HG02943 (cell line): ENCODE measurements around the gene SH3TC2.

ENCODE experiments used
- ATAC-seq: cut with Tn5 transposase; IDR thresholded peaks from one replicate; pipeline ENCODE4 v1.9.1; 2021; ENCODE audit warnings: mild to moderate bottlenecking, low read depth, moderate library complexity; ENCODE audit not compliant: unreplicated experiment

SH3TC2 gene

DNA sequence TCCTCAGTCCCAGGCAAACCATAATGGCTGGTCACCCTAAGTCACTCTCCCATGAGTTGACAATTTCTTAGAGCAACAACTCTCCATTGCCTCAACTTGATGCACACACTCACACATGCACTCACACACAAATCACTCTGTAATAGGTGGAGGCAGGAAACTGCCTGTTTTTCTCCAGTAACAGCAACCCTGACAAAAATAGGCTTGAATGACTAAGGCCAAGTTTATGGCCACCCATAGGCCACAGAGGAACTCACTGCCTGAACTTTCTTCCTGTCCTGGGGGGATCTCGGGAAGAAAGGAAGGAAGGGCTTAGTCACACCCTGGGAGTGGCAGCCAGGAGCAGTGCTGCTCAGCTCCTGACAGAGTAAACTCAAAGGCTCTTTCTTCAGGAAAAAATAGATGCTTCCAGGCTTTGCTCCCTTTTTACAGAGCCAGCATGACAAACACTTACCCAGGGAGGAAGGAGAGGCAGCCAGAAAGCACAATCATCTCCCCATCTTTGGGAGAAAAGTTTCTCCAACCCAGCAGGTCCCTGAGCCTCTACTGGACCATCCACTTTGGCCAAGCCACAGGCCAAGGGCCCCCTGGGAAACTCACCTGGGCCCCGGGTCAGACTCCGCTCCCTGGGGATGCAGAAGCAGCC lies 368 bp downstream of the SH3TC2 start:
- ATAC-seq, result no peak

DNA sequence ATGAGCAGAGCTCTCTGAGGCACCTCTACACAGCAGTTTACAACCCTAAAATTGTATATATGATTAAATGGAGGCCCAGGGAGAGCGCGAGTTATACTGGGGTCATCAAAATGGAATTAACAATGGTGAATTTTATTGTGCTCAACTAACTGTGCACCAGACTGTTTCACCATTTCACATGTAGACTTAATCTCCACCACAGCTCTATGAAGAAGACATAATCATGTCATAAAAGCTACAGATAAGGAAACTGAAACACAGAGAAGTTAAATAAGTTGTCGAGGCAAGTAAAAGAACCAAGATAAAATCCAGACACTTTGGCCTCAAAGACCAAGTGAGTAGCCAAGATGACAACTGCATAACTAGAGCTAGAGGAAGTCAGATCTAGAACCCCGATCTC lies 1.5 kb downstream of the SH3TC2 start:
- ATAC-seq, result no peak

DNA sequence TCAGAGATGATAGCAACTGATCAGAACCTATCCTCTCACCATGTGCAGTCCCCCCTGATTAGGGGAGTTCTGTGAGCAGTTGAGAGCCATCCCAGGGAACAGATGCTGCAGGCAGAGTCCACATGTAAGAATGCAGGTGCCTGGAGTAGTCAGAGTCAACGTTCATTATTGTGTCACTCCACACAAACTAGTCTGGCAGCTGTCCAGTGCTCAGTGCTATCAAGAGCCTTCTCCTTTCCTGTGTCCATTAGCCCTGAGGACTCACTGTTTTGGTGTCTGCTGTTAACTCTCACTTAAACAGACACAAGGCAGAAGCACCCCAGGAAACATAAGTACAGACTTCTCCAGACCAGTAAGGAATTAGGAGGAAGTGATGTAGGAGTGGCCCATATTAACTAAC lies 2.5 kb downstream of the SH3TC2 start:
- ATAC-seq, result no peak

DNA sequence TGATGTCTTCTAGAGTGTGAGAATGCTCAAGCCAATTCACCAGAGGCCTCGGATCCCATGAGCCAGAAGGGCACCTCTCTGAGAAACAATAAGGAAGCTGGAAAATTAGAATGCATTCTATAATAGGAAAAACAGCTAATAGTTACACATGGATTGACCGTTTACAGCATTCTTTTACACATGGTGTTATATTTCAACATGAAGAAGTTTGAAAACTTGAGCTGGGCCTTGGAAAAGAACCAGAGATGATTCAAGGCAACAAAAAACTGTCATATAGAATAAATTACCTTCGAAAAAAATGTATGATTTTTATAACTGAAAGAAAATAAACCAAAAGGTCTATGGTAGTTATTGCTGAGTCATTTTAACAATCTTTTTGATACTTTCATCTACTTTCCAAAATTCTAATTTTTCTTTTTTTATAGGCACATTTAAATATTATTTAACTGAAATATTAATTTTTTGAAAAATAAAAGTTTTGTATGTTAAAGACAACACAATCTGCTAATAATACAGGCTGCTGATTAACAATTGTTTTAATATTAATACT lies 6.2 kb downstream of the SH3TC2 start:
- ATAC-seq, result no peak

DNA sequence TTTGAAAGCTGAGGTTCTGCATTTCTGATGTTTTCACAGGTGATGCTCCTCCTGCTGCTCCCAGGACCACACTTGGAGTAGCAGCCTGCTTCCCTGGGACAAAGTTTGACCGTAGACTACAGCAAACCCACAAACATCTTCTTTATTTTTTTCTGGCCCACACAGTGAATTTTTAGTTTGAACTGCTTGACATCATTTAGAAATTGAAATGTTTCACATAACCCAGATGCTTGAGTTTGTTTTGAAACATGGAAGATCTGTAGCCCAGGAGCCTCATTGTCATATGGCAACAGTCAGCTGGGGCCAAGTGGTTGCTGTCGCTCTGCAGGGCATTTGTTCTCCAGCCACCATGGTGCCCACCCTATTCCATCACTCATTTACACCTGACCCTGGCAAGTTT lies 8.4 kb downstream of the SH3TC2 start:
- no peak for ATAC-seq

DNA sequence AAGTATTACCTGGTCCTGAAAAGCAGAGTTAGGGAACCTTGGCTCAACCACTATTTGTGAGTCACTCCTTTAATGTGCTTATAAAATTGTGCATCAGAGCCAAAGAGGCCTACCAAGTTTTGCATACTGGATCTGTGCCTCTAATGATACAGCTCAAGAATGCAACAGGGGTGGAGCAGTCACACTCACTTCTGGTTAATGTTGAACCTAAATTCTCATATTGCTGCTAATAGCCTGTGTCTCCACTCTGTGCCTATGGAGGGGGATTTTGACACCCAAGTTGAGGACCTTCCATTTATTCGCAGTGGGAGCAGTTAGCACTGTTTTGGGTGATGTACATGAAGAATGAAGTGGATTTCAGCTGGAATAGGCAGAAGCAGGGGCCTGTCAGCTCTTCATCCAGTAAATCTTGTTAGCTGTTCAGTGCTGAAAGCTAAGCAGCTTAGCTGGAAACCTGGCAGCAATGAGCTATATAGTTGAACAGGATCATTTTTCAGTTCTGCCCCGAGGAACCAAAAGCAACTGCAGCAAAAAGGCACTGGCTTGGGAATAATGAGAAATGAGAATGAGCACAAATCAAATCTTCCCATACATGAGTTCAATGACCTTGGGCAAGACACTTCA lies 9.7 kb downstream of the SH3TC2 start:
- no peak for ATAC-seq

DNA sequence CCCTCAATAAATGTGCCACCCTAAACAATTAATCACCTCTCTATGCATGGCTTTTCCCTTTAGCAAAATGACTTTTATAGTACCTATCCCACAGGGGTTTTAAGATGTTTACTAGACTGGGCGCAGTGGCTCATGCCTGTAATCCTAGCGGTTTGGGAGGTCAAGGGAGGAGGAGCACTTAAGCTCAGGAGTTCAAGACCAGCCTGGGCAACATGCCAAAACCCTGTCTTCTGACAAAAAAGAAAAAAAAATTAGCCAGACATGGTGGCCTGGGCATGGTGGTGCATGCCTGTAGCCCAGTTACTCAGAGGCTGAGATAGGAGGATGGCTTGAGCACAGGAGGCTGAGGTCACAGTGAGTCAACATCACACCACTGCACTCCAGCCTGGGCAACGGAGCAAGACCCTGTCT lies 13.5 kb downstream of the SH3TC2 start:
- no peak for ATAC-seq

DNA sequence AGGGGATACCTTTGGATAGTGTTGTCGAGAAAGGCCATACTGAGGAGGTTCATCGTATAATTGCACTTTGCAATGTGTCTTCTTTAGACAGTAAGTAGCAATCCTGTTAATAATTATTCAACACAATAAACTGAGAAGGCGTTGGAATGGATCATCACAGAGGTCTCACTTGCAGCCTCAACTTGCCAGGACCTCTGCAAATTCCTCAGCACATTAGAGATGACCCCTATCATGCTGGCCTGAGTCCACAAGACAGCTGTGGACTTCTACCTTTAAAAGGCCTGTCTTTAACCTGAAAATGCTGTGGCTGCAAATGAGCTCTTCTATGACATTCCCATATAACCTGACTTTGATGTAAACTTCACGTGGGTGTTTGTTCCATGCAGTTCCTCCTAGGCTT lies 14.1 kb downstream of the SH3TC2 start:
- no peak for ATAC-seq

DNA sequence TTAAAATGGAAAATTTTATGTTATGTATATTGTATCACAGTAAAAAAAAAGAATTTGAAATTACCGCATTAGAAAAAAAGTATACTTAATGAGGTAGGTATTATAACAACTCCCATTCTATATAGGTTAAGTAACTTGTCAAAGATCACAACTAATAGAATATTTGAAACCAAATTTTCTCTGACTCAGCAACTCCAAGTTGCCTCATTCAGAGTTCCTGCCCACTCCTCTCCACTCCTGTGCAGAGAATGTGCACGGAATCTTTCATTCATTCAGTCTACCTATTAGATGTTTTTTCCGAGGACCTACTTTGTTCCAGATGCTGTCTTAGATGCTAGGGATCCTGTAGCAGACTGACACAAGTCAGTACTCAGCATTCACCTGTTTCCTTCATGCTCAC lies 15.4 kb downstream of the SH3TC2 start:
- ATAC-seq, result no peak

DNA sequence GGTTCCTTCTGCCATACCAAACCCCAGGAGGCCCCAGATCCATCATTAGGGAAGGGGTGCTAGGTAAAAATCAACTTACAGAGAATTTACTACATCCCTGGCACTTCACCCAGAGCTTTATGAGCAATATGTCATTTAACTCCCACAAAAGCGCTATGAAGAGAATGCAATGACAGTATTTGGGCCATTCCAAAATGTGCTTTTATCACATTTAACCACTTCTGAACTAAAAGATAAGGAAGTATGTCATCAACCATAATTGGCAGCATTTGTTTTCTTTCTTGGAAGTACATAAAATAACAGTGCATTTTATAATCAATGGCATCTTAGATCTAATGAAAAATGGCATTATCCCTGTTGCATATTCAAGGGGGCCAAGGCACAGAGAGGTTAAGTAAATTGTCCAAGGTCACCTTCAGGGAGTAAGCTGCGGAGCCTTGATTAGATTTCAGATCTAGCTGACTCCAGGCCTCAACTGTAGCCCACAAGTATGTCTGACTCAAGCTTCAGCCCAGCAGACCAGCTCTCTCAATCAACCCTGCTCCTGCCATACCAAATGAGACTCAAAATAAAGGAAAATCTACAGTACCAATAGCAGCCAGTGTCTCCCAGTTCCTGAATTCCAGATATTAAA lies 16.5 kb downstream of the SH3TC2 start:
- ATAC-seq, result no peak

DNA sequence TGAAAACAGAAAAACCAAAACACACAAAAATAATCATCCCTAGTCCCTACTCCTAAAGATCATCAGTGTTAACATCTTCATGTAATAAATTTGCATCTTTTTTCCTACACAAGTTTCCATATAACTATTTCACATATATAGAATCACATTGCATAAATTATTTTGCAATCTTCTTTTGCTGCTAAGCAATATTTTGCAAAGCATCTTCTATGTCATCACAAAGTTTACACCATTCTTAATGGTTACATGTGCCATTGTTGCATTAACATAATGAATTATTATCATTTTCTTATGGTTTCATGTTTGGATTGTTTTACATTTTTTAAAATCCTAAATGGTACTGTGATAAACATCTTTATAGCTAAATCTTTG lies 17.8 kb downstream of the SH3TC2 start:
- no peak for ATAC-seq

DNA sequence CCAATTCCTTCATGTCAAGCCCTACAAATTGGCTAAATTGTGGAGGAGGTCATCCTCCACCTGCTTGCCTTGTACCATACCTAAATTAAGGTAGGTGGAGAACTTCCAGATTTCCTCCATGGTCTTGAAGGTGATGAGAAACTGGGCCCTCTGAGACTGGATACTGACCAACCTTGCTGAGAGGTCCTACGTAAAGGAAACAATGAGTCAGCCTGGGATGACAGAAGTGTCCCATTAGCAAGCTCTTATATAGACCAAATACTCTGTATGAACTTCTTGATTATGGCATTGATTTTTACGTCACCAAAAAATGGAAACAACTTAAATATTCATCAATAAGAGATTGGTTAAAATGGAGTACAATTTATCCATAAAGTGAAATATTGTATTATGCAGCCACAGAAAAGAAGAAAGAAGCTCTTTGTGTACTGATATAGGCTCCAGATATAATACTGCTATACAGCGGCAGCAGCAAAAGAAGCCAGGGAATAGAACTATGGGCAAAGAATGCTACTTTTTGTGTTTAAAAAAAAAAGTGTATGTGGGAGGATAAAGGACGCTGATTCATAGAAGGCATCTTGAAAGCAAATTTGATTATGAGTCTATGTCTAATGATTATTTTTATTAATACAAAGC lies 18.3 kb downstream of the SH3TC2 start:
- no peak for ATAC-seq

DNA sequence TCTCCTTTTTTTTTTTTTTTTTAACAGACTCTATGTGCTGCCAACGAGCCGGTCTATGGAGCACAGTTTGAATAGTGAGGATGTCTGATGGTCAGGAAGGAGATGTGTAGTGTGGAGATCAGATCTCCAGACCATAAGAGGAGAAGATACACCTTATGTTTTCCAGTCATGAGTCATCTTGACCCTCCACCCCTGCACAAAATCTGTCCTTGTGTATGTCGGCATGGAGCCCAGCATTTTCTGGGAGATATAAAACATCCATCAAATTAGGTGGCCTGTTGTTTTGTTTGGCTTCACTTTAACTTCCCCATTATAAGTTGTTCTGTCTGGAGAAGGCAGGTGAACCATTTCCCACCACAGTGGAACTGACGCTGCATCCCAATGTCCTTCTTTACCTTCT lies 19.2 kb downstream of the SH3TC2 start:
- ATAC-seq, result no peak

DNA sequence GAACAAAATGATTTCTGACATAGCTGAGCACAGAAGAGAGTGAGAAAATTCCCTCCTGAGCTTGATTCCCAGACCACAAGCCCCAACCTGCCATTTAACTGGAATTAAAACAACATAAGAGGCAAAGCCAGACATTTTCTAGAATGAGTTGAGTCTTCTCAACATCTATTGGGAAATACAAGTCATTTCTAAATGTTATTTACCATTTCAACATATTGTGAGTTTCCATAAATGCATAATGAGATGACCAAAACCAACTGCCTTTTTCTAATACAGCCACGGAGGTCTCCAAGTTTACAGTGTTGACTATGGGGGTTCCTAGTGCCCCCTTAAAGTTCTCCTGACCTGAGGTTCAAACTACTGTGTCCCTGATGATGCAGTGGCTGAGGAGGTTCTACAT lies 20.0 kb downstream of the SH3TC2 start:
- ATAC-seq, result no peak

DNA sequence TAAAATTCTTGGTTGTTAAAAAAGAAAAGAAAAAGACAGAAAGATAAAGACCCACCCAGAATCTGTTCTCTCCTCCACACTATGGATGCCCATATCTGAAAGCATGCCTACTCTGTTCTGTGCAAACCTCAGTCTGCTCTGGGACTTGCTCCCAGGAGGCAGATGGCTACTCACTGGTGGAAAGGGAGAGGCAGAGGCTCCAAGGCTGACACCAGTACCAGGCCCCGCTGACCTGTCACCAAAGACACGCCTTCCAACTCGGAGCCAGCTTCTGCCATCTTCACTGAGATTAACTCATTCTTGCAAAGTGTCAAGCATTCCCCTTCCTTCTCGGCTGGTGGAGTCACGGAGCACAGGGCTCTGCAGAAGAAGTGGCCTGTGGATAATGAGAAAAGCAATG lies 21.6 kb downstream of the SH3TC2 start:
- no peak for ATAC-seq

DNA sequence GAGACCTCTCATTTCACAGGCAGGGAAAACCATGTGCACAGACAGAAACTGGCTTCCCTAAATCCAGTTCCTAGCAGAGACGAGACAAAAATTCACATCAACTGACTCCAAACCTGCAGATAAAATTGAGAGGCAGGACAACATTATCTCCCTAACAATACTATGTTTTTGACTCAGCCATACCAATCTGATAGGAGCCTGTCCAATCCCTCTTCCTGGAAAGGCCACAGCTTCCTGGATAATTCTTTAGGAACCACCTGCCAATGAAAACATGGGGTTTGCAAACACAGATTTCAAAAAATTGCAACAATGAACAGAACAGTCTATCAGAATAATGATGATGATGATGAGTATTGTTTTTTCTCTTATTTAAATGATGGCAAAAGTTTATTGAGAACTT lies 22.4 kb downstream of the SH3TC2 start:
- no peak for ATAC-seq

DNA sequence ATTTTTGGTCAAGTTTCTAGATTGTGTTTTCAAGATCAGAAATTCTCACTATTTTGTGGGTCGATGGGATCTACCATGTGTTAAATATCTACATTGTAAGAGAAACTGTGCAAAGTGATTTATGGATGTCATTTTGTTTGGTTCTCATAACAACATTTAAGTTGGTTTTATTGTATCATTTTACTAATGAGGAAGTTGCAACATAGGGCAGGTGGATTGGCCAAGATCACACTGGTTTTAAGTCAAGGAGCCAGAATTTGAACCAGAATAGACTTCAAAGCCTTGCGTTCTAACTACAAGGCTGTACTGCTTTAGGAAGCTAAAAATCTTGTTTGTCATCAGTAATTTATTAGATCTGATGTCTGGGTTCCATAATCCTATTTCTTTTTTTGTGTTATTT lies 23.4 kb downstream of the SH3TC2 start:
- ATAC-seq, result no peak

DNA sequence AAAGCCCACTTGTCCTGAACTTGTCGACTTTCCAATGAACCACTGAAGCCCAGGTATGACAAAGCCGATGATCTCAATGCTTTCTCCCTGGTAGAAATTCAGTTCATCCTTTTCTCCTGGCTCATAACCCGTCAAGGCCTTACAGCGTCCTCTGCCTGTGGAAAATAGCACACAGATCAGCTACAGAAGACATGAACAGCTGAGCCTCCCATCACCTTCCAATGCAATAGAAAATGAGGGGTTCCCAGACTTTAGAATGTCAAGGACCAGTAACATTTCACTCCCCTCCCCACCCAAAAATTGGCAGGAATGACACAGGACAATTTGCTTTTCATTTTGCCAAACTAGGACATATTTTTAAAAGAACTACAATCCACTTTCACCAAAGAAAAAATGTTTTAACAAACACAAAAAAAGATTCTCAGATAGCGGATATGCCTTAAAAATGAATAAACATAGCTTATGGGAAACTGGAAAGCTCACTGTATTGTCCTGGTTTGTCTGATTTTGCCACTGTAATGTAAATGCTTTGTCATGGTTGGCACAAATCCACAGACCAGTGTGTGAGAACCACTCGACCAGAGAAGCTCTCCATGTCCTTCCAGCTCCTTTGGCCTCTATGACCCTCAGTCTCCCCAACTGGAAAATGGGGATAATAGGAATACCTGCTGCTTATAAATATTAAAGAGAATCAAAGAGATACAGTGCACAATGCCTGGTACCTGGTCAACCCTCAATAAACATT lies 24.4 kb downstream of the SH3TC2 start:
- no peak for ATAC-seq

DNA sequence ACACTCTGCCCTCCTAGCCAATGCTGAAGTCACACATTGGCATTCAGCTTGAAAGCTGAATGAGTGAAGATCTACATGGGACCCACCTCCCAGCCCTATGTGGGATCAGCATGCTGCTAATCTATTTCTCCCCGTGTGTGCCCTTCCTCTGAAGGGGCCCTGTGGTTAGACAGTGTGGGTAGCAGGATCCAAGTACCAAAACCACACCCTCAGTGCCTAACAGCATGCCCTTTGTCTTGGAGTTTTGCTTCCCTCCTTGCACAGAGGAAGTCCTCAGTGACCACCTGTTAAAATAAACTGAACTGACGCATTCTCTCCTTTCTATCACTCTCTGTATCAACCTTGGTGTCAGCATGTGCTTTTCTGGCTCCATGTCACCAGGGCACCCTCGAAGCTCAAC lies 25.0 kb downstream of the SH3TC2 start:
- no peak for ATAC-seq

DNA sequence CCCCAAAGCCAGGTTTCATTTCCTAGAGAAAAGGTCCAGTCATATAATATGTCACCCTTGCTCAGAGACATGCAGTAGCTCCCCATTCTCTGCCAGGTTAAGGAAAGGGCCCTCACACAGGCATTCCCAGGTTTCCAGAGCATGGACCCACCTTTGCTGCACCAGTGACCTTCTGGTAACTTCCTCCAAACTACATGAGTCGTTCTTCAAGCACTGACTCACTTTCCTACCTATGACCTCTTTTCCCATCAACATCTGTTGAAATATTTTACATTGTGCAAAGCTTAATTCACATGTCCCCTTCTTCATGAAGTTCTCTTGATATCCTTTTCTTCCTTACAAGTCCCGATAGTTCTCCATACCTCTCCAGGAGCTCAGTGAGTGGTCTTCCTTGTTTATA lies 25.9 kb downstream of the SH3TC2 start:
- ATAC-seq, result no peak

DNA sequence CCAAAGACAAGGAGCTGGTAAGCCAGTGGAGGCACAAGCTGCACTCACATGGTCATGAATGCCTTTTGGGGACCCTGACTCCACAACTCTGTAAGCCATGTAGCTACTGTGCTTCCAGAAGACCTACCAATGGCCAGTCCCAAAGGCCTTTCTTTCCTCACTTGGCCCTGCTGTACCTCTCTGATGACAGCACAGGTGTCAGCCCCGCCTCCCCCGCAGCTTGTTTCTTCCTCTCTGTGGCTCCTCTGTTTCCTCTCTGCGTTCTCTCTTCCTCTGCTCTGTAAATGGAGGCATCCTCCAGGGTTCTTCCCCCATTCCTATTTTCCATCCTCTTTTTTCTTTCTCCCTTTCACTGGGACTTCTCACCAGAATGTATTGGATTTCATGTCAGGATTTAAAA lies 26.7 kb downstream of the SH3TC2 start:
- no peak for ATAC-seq
